SJCRH30 (cell line): ENCODE data around the gene GRIK1. TPM values are rescaled to one million over a fixed set of nuclear protein-coding genes. Genes with fewer than 3 reads are reported as not detected.

ENCODE experiments used
- DNase-seq, 2 experiments: peaks; one replicate each; pipeline ENCODE4 v3.0.0-alpha.2; 2015 to 2020
- H3K27ac ChIP-seq: fragments of 250-450 bp; sonication (Bioruptor Pico); 2 replicates; pipeline ENCODE4 v1.5.1; 2020; ENCODE audit warnings: mild to moderate bottlenecking, moderate library complexity
- H3K27me3 ChIP-seq: fragments of 250-450 bp; sonication (Bioruptor Pico); 2 replicates; pipeline ENCODE4 v1.5.1; 2020; ENCODE audit warnings: mild to moderate bottlenecking, moderate library complexity
- H3K36me3 ChIP-seq: fragments of 250-450 bp; sonication (Bioruptor Pico); 2 replicates; pipeline ENCODE4 v1.5.1; 2020; ENCODE audit warnings: mild to moderate bottlenecking, moderate library complexity
- H3K4me1 ChIP-seq: fragments of 250-450 bp; sonication (Bioruptor Pico); 2 replicates; pipeline ENCODE4 v1.5.1; 2020; ENCODE audit warnings: mild to moderate bottlenecking, moderate library complexity
- H3K4me3 ChIP-seq: fragments of 250-450 bp; sonication (Bioruptor Pico); 2 replicates; pipeline ENCODE4 v1.5.1; 2020; ENCODE audit warnings: mild to moderate bottlenecking, moderate library complexity
- H3K9me3 ChIP-seq: fragments of 250-450 bp; sonication (Bioruptor Pico); replicated peaks from 2 replicates; pipeline ENCODE4 v1.5.1; 2020; ENCODE audit warnings: mild to moderate bottlenecking, moderate library complexity
- total RNA-seq: library from RNA; depleted of rRNA; stranded (reverse); fragments of >200 nt; shearing (Covaris generic); gene quantifications from 2 replicates; pipeline ENCODE4 v1.2.3, GENCODE V29; 2014

The GRIK1 gene
- total RNA-seq, 1 experiment from 2014 or later: not detected

GRCh38 chr21:29524055-29524454 is 415.7 kb downstream of the GRIK1 start:
- no peak for DNase-seq
- Histone ChIP-seq H3K36me3 (no peaks in the 10 kb centered on the region), H3K27me3 (no peaks in the 10 kb centered on the region), H3K4me1 (no peaks in the 10 kb centered on the region), H3K4me3 (no peak overlapping the region), H3K27ac (no peak overlapping the region), H3K9me3 (peaks cover 13% of the 10 kb centered on the region; the same call in 1 of the 2 replicates)

- Histone ChIP-seq H3K27ac (no peak overlapping the region), H3K4me1 (no peaks in the 10 kb centered on the region), H3K27me3 (no peaks in the 10 kb centered on the region), H3K4me3 (no peak overlapping the region), H3K9me3 (peaks cover 13% of the 10 kb centered on the region; the same call in 1 of the 2 replicates), H3K36me3 (no peaks in the 10 kb centered on the region)
- no peak for DNase-seq
Measured at GRCh38 chr21:29523646-29524045, 416.1 kb downstream of the GRIK1 start.

GRCh38 chr21:29521872-29522271 is 417.9 kb downstream of the GRIK1 start:
- peak in 1 of 2 experiments; percentile 26 for DNase-seq
- Histone ChIP-seq H3K9me3 (peaks cover 8% of the 10 kb centered on the region; the same call in 1 of the 2 replicates), H3K27me3 (no peaks in the 10 kb centered on the region), H3K4me3 (no peak overlapping the region), H3K27ac (no peak overlapping the region), H3K4me1 (no peaks in the 10 kb centered on the region), H3K36me3 (no peaks in the 10 kb centered on the region)

GRCh38 chr21:29520171-29520570 is 419.6 kb downstream of the GRIK1 start:
- Histone ChIP-seq H3K9me3 (no peaks in the 10 kb centered on the region; the same call in 1 of the 2 replicates), H3K27me3 (no peaks in the 10 kb centered on the region), H3K36me3 (no peaks in the 10 kb centered on the region), H3K4me3 (no peak overlapping the region), H3K4me1 (no peaks in the 10 kb centered on the region), H3K27ac (no peak overlapping the region)
- no peak for DNase-seq

GRCh38 chr21:29514652-29515247 is 425.0 kb downstream of the GRIK1 start:
- Histone ChIP-seq H3K9me3 (peaks cover 8% of the 10 kb centered on the region), H3K4me3 (no peak overlapping the region), H3K27me3 (no peaks in the 10 kb centered on the region), H3K4me1 (no peaks in the 10 kb centered on the region), H3K36me3 (no peaks in the 10 kb centered on the region), H3K27ac (no peak overlapping the region)
- DNase-seq: no peak

- H3K4me3 ChIP-seq: no peak overlapping the region
- no peak for DNase-seq
Measured at GRCh38 chr21:29513535-29513934, 426.3 kb downstream of the GRIK1 start.

GRCh38 chr21:29511096-29511495 is 428.7 kb downstream of the GRIK1 start:
- no peak for DNase-seq
- Histone ChIP-seq H3K4me3 (no peak overlapping the region), H3K27ac (no peak overlapping the region), H3K36me3 (no peaks in the 10 kb centered on the region), H3K4me1 (no peaks in the 10 kb centered on the region), H3K27me3 (no peaks in the 10 kb centered on the region), H3K9me3 (peaks cover 8% of the 10 kb centered on the region)

More at GRCh38 chr21:29513535-29513934, 426.3 kb downstream of the GRIK1 start:
- Histone ChIP-seq H3K9me3 (peaks cover 8% of the 10 kb centered on the region), H3K27ac (no peak overlapping the region), H3K4me1 (no peaks in the 10 kb centered on the region), H3K27me3 (no peaks in the 10 kb centered on the region), H3K36me3 (no peaks in the 10 kb centered on the region)

- Histone ChIP-seq H3K27me3 (no peaks in the 10 kb centered on the region), H3K4me1 (no peaks in the 10 kb centered on the region), H3K27ac (no peak overlapping the region), H3K36me3 (no peaks in the 10 kb centered on the region), H3K9me3 (peaks cover 5% of the 10 kb centered on the region), H3K4me3 (no peak overlapping the region)
- DNase-seq: no peak
Measured at GRCh38 chr21:29509121-29509520, 430.7 kb downstream of the GRIK1 start.

GRCh38 chr21:29508301-29508700 is 431.5 kb downstream of the GRIK1 start:
- H3K9me3 ChIP-seq: no peaks in the 10 kb centered on the region; the same call in 1 of the 2 replicates
- no peaks in the 10 kb centered on the region for H3K4me1 ChIP-seq
- H3K36me3 ChIP-seq: no peaks in the 10 kb centered on the region
- no peak for DNase-seq
- no peaks in the 10 kb centered on the region for H3K27me3 ChIP-seq
- no peak overlapping the region for H3K27ac ChIP-seq
- no peak overlapping the region for H3K4me3 ChIP-seq

- no peaks in the 10 kb centered on the region for H3K36me3 ChIP-seq
- no peaks in the 10 kb centered on the region for H3K9me3 ChIP-seq
- no peak overlapping the region for H3K4me3 ChIP-seq
- H3K27ac ChIP-seq: no peak overlapping the region
- no peaks in the 10 kb centered on the region for H3K27me3 ChIP-seq
- no peak for DNase-seq
- no peaks in the 10 kb centered on the region for H3K4me1 ChIP-seq
Measured at GRCh38 chr21:29506947-29507346, 432.8 kb downstream of the GRIK1 start.

GRCh38 chr21:29506214-29506613 is 433.6 kb downstream of the GRIK1 start:
- Histone ChIP-seq H3K36me3 (no peaks in the 10 kb centered on the region), H3K4me3 (no peak overlapping the region), H3K9me3 (no peaks in the 10 kb centered on the region), H3K27me3 (no peaks in the 10 kb centered on the region), H3K4me1 (no peaks in the 10 kb centered on the region), H3K27ac (no peak overlapping the region)
- no peak for DNase-seq

GRCh38 chr21:29504751-29505321 is 435.0 kb downstream of the GRIK1 start:
- Histone ChIP-seq H3K4me1 (no peaks in the 10 kb centered on the region), H3K27me3 (no peaks in the 10 kb centered on the region), H3K27ac (no peak overlapping the region), H3K4me3 (no peak overlapping the region), H3K36me3 (no peaks in the 10 kb centered on the region), H3K9me3 (no peaks in the 10 kb centered on the region)
- DNase-seq: no peak

GRCh38 chr21:29501451-29501850 is 438.3 kb downstream of the GRIK1 start:
- DNase-seq: no peak
- Histone ChIP-seq H3K27me3 (no peaks in the 10 kb centered on the region), H3K36me3 (no peaks in the 10 kb centered on the region), H3K27ac (no peak overlapping the region), H3K4me3 (no peak overlapping the region), H3K4me1 (no peaks in the 10 kb centered on the region), H3K9me3 (peaks cover 3% of the 10 kb centered on the region; the same call in 1 of the 2 replicates)

GRCh38 chr21:29499734-29500343 is 440.0 kb downstream of the GRIK1 start:
- Histone ChIP-seq H3K36me3 (no peaks in the 10 kb centered on the region), H3K4me3 (no peak overlapping the region), H3K9me3 (peaks cover 3% of the 10 kb centered on the region; the same call in 1 of the 2 replicates), H3K27me3 (no peaks in the 10 kb centered on the region), H3K27ac (no peak overlapping the region), H3K4me1 (no peaks in the 10 kb centered on the region)
- DNase-seq: peak; percentile 30 to 62

GRCh38 chr21:29499229-29499628 is 440.6 kb downstream of the GRIK1 start:
- Histone ChIP-seq H3K4me3 (no peak overlapping the region), H3K27ac (no peak overlapping the region), H3K27me3 (no peaks in the 10 kb centered on the region), H3K4me1 (no peaks in the 10 kb centered on the region), H3K9me3 (peaks cover 3% of the 10 kb centered on the region; the same call in 1 of the 2 replicates), H3K36me3 (no peaks in the 10 kb centered on the region)
- no peak for DNase-seq
